ENCODE measurements around the gene HGFAC. TPM values are rescaled to one million over a fixed set of nuclear protein-coding genes. Genes with fewer than 3 reads are reported as not detected.
A peak's percentile ranks its signal among the peaks of the same experiment; 100 is the strongest.

HGFAC gene
- total and polyA plus RNA-seq, 2 experiments from 2014 or later, result 2.0 to 2.3 TPM

GRCh38 chr4:3470244-3471097 is 28.7 kb downstream of the HGFAC start:
- H3K36me3 ChIP-seq, result no peaks in the 10 kb centered on the region
- H3K4me1 ChIP-seq (ENCODE audit: low read depth), result peaks cover 18% of the 10 kb centered on the region
- TF ChIP-seq CTCF (IDR thresholded peaks at IDR 0.05; ENCODE audit: low read depth, low read length), result no peak
- no peaks in the 10 kb centered on the region for H3K27me3 ChIP-seq
- no peaks in the 10 kb centered on the region for H3K9me3 ChIP-seq (ENCODE audit: low read depth)
- no peak overlapping the region for H3K27ac ChIP-seq
- peak in 1 of 2 donors; percentile 34 for DNase-seq (ENCODE audit: low read depth in 1 of 2, low spot score in 1 of 2)
- H3K4me3 ChIP-seq, result no peak overlapping the region

- H3K4me1 ChIP-seq (ENCODE audit: low read depth), result peaks cover 11% of the 10 kb centered on the region
- TF ChIP-seq CTCF (IDR thresholded peaks at IDR 0.05; ENCODE audit: low read depth, low read length), result no peak
- no peaks in the 10 kb centered on the region for H3K27me3 ChIP-seq
- no peaks in the 10 kb centered on the region for H3K9me3 ChIP-seq (ENCODE audit: low read depth)
- H3K36me3 ChIP-seq, result no peaks in the 10 kb centered on the region
- DNase-seq (ENCODE audit: low read depth in 1 of 2, low spot score in 1 of 2), result no peak
- no peak overlapping the region for H3K27ac ChIP-seq
- no peak overlapping the region for H3K4me3 ChIP-seq
These were observed 29.5 kb downstream of the HGFAC start for GRCh38 chr4:3471098-3471760.

- Histone ChIP-seq H3K27me3 (no peaks in the 10 kb centered on the region), H3K36me3 (no peaks in the 10 kb centered on the region), H3K4me1 (ENCODE audit: low read depth) (peaks cover 5% of the 10 kb centered on the region), H3K27ac (no peak overlapping the region), H3K9me3 (ENCODE audit: low read depth) (no peaks in the 10 kb centered on the region), H3K4me3 (no peak overlapping the region)
- no peak for TF ChIP-seq CTCF (IDR thresholded peaks at IDR 0.05; ENCODE audit: low read depth, low read length)
- DNase-seq (ENCODE audit: low read depth in 1 of 2, low spot score in 1 of 2), result no peak
These were observed 30.1 kb downstream of the HGFAC start for GRCh38 chr4:3471886-3472285.

GRCh38 chr4:3472411-3473141 is 30.8 kb downstream of the HGFAC start:
- Histone ChIP-seq H3K36me3 (no peaks in the 10 kb centered on the region), H3K27me3 (no peaks in the 10 kb centered on the region), H3K27ac (no peak overlapping the region), H3K4me3 (no peak overlapping the region), H3K9me3 (ENCODE audit: low read depth) (no peaks in the 10 kb centered on the region), H3K4me1 (ENCODE audit: low read depth) (no peaks in the 10 kb centered on the region)
- no peak for TF ChIP-seq CTCF (IDR thresholded peaks at IDR 0.05; ENCODE audit: low read depth, low read length)
- DNase-seq (ENCODE audit: low read depth in 1 of 2, low spot score in 1 of 2), result no peak

- DNase-seq (ENCODE audit: low read depth in 1 of 2, low spot score in 1 of 2), result no peak
- no peaks in the 10 kb centered on the region for H3K36me3 ChIP-seq
- H3K4me1 ChIP-seq (ENCODE audit: low read depth), result no peaks in the 10 kb centered on the region
- H3K9me3 ChIP-seq (ENCODE audit: low read depth), result no peaks in the 10 kb centered on the region
- no peaks in the 10 kb centered on the region for H3K27me3 ChIP-seq
- H3K4me3 ChIP-seq, result no peak overlapping the region
- no peak for TF ChIP-seq CTCF (IDR thresholded peaks at IDR 0.05; ENCODE audit: low read depth, low read length)
- no peak overlapping the region for H3K27ac ChIP-seq
These were observed 31.6 kb downstream of the HGFAC start for GRCh38 chr4:3473181-3473950.

All from cardiac muscle cell (in vitro differentiated cells and primary cell).